Skeletal muscle tissue (tissue), 4 donors: Measurements from ENCODE around the gene SORBS1. TPM values are rescaled to one million over a fixed set of nuclear protein-coding genes. Genes with fewer than 3 reads are reported as not detected.

ENCODE experiments used
- H3K27ac ChIP-seq: one replicate; pipeline ENCODE4 v1.7.0; 2013; ENCODE audit warnings: mild to moderate bottlenecking, low read depth, low read length, inconsistent platforms
- H3K27me3 ChIP-seq, 3 donors: one replicate each; pipeline ENCODE4 v1.7.0; 2013; ENCODE audit warnings: low read length in 3 of 3; ENCODE audit not compliant: control insufficient read depth in 3 of 3, insufficient read depth in 3 of 3
- H3K36me3 ChIP-seq, 3 donors: one replicate each; pipeline ENCODE4 v1.7.0; 2013; ENCODE audit warnings: low read length in 3 of 3; ENCODE audit not compliant: control insufficient read depth in 3 of 3, insufficient read depth in 3 of 3
- H3K4me1 ChIP-seq, 3 donors: one replicate each; pipeline ENCODE4 v1.7.0; 2013; ENCODE audit warnings: low read length in 3 of 3, mild to moderate bottlenecking in 3 of 3; ENCODE audit not compliant: control insufficient read depth in 3 of 3, insufficient read depth in 3 of 3
- H3K4me3 ChIP-seq, 3 donors: one replicate each; pipeline ENCODE4 v1.7.0; 2013; ENCODE audit warnings: low read length in 3 of 3
- H3K9ac ChIP-seq, 3 donors: one replicate each; pipeline ENCODE4 v1.7.0; 2013; ENCODE audit warnings: low read length in 3 of 3, mild to moderate bottlenecking in 3 of 3, moderate library complexity in 2 of 3, low read depth in 1 of 3
- H3K9me3 ChIP-seq, 3 donors: one replicate each; pipeline ENCODE4 v1.7.0; 2013; ENCODE audit warnings: low read length in 3 of 3; ENCODE audit not compliant: control insufficient read depth in 3 of 3
- total RNA-seq: library from RNA; depleted of rRNA; stranded (reverse); fragments of >200 nt; gene quantifications from one replicate; pipeline ENCODE4 v1.2.3, GENCODE V29; 2014
- donor health status: Osteomylitis.

Gene SORBS1
- total RNA-seq, 1 donor from 2014 or later, result 66.8 TPM

GRCh38 chr10:95337423-95338160 lies 223.6 kb downstream of the SORBS1 start:
- Histone ChIP-seq H3K27ac (no peak overlapping the region), H3K9me3 (no peaks in the 10 kb centered on the region), H3K36me3 (peaks cover 36 to 71% (median 47%) of the 10 kb centered on the region in 3 donors), H3K4me1 (peaks cover 20 to 38% (median 34%) of the 10 kb centered on the region in 3 donors), H3K9ac (no peak overlapping the region), H3K27me3 (no peaks in the 10 kb centered on the region), H3K4me3 (no peak overlapping the region)

- Histone ChIP-seq H3K9ac (peak overlapping the region in 1 of 3 donors; percentile 18), H3K9me3 (no peaks in the 10 kb centered on the region), H3K4me1 (peaks cover 20 to 38% (median 34%) of the 10 kb centered on the region in 3 donors), H3K4me3 (no peak overlapping the region), H3K27me3 (no peaks in the 10 kb centered on the region), H3K27ac (peak overlapping the region; percentile 10), H3K36me3 (peaks cover 36 to 76% (median 47%) of the 10 kb centered on the region in 3 donors)
Observed at GRCh38 chr10:95336702-95337101, 224.5 kb downstream of the SORBS1 start.

GRCh38 chr10:95335933-95336699 lies 225.1 kb downstream of the SORBS1 start:
- Histone ChIP-seq H3K4me3 (peak overlapping the region in 1 of 3 donors; percentile 24), H3K27ac (peak overlapping the region; percentile 85), H3K27me3 (no peaks in the 10 kb centered on the region), H3K4me1 (peaks cover 20 to 38% (median 34%) of the 10 kb centered on the region in 3 donors), H3K36me3 (peaks cover 34 to 75% (median 42%) of the 10 kb centered on the region in 3 donors), H3K9ac (peak overlapping the region in 1 of 3 donors; percentile 34), H3K9me3 (no peaks in the 10 kb centered on the region)

GRCh38 chr10:95334805-95335144 lies 226.4 kb downstream of the SORBS1 start:
- Histone ChIP-seq H3K36me3 (peaks cover 31 to 67% (median 38%) of the 10 kb centered on the region in 3 donors), H3K4me1 (peaks cover 20 to 38% (median 34%) of the 10 kb centered on the region in 3 donors), H3K27me3 (no peaks in the 10 kb centered on the region), H3K27ac (peak overlapping the region; percentile 85), H3K9me3 (no peaks in the 10 kb centered on the region), H3K9ac (peak overlapping the region in 2 of 3 donors; percentile 11 to 68), H3K4me3 (peak overlapping the region in 1 of 3 donors; percentile 37)

GRCh38 chr10:95333997-95334804 lies 227.0 kb downstream of the SORBS1 start:
- peaks cover 29 to 61% (median 35%) of the 10 kb centered on the region in 3 donors for H3K36me3 ChIP-seq
- H3K9ac ChIP-seq, result peak overlapping the region; percentile 11 to 68 (median 35)

GRCh38 chr10:95332666-95333249 lies 228.4 kb downstream of the SORBS1 start:
- Histone ChIP-seq H3K9ac (no peak overlapping the region), H3K27me3 (no peaks in the 10 kb centered on the region), H3K9me3 (no peaks in the 10 kb centered on the region), H3K4me3 (no peak overlapping the region), H3K27ac (no peak overlapping the region), H3K36me3 (peaks cover 19 to 49% (median 24%) of the 10 kb centered on the region in 3 donors), H3K4me1 (peaks cover 28 to 53% (median 51%) of the 10 kb centered on the region in 3 donors)

More at GRCh38 chr10:95333997-95334804, 227.0 kb downstream of the SORBS1 start:
- Histone ChIP-seq H3K27ac (peak overlapping the region; percentile 85), H3K4me1 (peaks cover 20 to 40% (median 38%) of the 10 kb centered on the region in 3 donors), H3K9me3 (no peaks in the 10 kb centered on the region), H3K4me3 (peak overlapping the region in 1 of 3 donors; percentile 31), H3K27me3 (no peaks in the 10 kb centered on the region)

GRCh38 chr10:95331596-95332130 lies 229.5 kb downstream of the SORBS1 start:
- no peak overlapping the region for H3K4me3 ChIP-seq
- H3K27ac ChIP-seq, result no peak overlapping the region
- H3K36me3 ChIP-seq, result peaks cover 14 to 38% (median 14%) of the 10 kb centered on the region in 3 donors
- peaks cover 38 to 61% (median 55%) of the 10 kb centered on the region in 3 donors for H3K4me1 ChIP-seq
- H3K27me3 ChIP-seq, result no peaks in the 10 kb centered on the region
- no peak overlapping the region for H3K9ac ChIP-seq
- H3K9me3 ChIP-seq, result no peaks in the 10 kb centered on the region

GRCh38 chr10:95330966-95331453 lies 230.2 kb downstream of the SORBS1 start:
- peaks cover 8 to 31% (median 9%) of the 10 kb centered on the region in 3 donors for H3K36me3 ChIP-seq

GRCh38 chr10:95329296-95329695 lies 231.9 kb downstream of the SORBS1 start:
- Histone ChIP-seq H3K36me3 (peaks cover 7 to 21% (median 9%) of the 10 kb centered on the region in 3 donors), H3K27me3 (no peaks in the 10 kb centered on the region), H3K9ac (no peak overlapping the region), H3K9me3 (no peaks in the 10 kb centered on the region), H3K4me3 (no peak overlapping the region), H3K27ac (peak overlapping the region; percentile 8), H3K4me1 (peaks cover 27 to 52% (median 39%) of the 10 kb centered on the region in 3 donors)

More at GRCh38 chr10:95330966-95331453, 230.2 kb downstream of the SORBS1 start:
- H3K4me1 ChIP-seq, result peaks cover 38 to 61% (median 50%) of the 10 kb centered on the region in 3 donors
- H3K4me3 ChIP-seq, result no peak overlapping the region
- no peak overlapping the region for H3K9ac ChIP-seq
- no peaks in the 10 kb centered on the region for H3K9me3 ChIP-seq
- H3K27me3 ChIP-seq, result no peaks in the 10 kb centered on the region
- H3K27ac ChIP-seq, result no peak overlapping the region
